Left lung (tissue), 10 donors: ENCODE results near the gene RBM19. TPM values are rescaled to one million over a fixed set of nuclear protein-coding genes. Genes with fewer than 3 reads are reported as not detected.

Experiments used
- ATAC-seq: fragments of 200-7000 bp; cut with Tn5 transposase; one replicate; pipeline ENCODE4 v1.9.1; 2020; ENCODE audit warnings: moderate library complexity
- DNase-seq, 4 donors: peaks; one replicate each; pipeline ENCODE4 v3.0.0-alpha.2; 2013 to 2020
- H3K27ac ChIP-seq, 2 donors: fragments of 200-600 bp; sonication (generic) in 1 of 2; one replicate each; pipeline versions ENCODE4 v1.5.0 to v1.8.0; 2020 to 2021
- H3K27me3 ChIP-seq, 2 donors: fragments of 200-600 bp; sonication (generic) in 1 of 2; one replicate each; pipeline versions ENCODE4 v1.5.0 to v1.8.0; 2020 to 2021
- H3K36me3 ChIP-seq, 2 donors: fragments of 200-600 bp; sonication (generic) in 1 of 2; one replicate each; pipeline versions ENCODE4 v1.5.0 to v1.8.0; 2020 to 2021
- H3K4me1 ChIP-seq, 2 donors: fragments of 200-600 bp; one replicate each; pipeline ENCODE4 v1.8.0; 2021
- H3K4me3 ChIP-seq, 2 donors: fragments of 200-600 bp; sonication (generic) in 1 of 2; one replicate each; pipeline versions ENCODE4 v1.5.0 to v1.8.0; 2020 to 2021; ENCODE audit warnings: mild to moderate bottlenecking in 1 of 2
- H3K9me3 ChIP-seq, 2 donors: fragments of 200-600 bp; sonication (generic) in 1 of 2; one replicate each; pipeline versions ENCODE4 v1.5.0 to v1.8.0; 2020 to 2021
- CTCF ChIP-seq, 2 donors: fragments of 200-600 bp; sonication (generic) in 1 of 2; IDR thresholded peaks; one replicate each; pipeline versions ENCODE4 v1.5.0 to v1.8.0; 2021; ENCODE audit warnings: antibody characterized with exemption in 2 of 2
- intact Hi-C, 2 donors: fragments of 100-400 bp; cut with DNase I; formaldehyde crosslinking; loops; one replicate each; pipeline versions ENCODE4 v1.11.2 to v1.14.2; 2022
- polyA plus RNA-seq, 6 donors: library from polyadenylated mRNA; unstranded; fragments of 120-200 nt; gene quantifications; one replicate each; pipeline ENCODE4 v1.2.1, GENCODE V29; 2013; ENCODE audit not compliant: insufficient read length in 6 of 6
- total RNA-seq, 2 donors: library from RNA; stranded (reverse); fragmentation: NEBNext Ultra II Directional; extraction: Animal tissue kit (Norgen Biotek cat#: 25700); gene quantifications; one replicate each; pipeline ENCODE4 v1.2.1, GENCODE V29; 2021
- donor health status: DM: no; HTN: yes; CAD: no.
- donor health status: DM: no; HTN: no; CAD: no.

RBM19 gene
- total and polyA plus RNA-seq, 8 donors, result 21.5 to 33.4 (median 31.2) TPM

GRCh38 chr12:113981876-113982275 lies 15.8 kb upstream of the RBM19 start:
- no peak overlapping the region for H3K27ac ChIP-seq
- TF ChIP-seq CTCF (IDR thresholded peaks at IDR 0.05), result no peak
- H3K4me1 ChIP-seq, result no peaks in the 10 kb centered on the region
- intact Hi-C loops, result loop anchor here in 1 of 2 donors (5.0 kb wide), 1 partner anchor 525 kb away; no protein-coding TSS in a partner anchor
- DNase-seq (no peak), ATAC-seq (no peak)
- peaks cover 0 to 52% of the 10 kb centered on the region in 2 donors for H3K27me3 ChIP-seq
- no peaks in the 10 kb centered on the region for H3K36me3 ChIP-seq
- H3K9me3 ChIP-seq, result no peaks in the 10 kb centered on the region
- no peak overlapping the region for H3K4me3 ChIP-seq

GRCh38 chr12:113980537-113981337 lies 14.6 kb upstream of the RBM19 start:
- peaks cover 0 to 58% of the 10 kb centered on the region in 2 donors for H3K27me3 ChIP-seq
- intact Hi-C loops, result loop anchor here in 1 of 2 donors (5.0 kb wide), 1 partner anchor 527 kb away; no protein-coding TSS in a partner anchor
- no peaks in the 10 kb centered on the region for H3K4me1 ChIP-seq
- H3K9me3 ChIP-seq, result no peaks in the 10 kb centered on the region
- TF ChIP-seq CTCF (IDR thresholded peaks at IDR 0.05), result peak; percentile 70 to 98
- peak; percentile 96 for ATAC-seq
- no peak overlapping the region for H3K27ac ChIP-seq
- no peaks in the 10 kb centered on the region for H3K36me3 ChIP-seq
- peak in 2 of 4 donors; percentile 74 to 85 for DNase-seq
- no peak overlapping the region for H3K4me3 ChIP-seq

- H3K27me3 ChIP-seq, result peaks cover 0 to 65% of the 10 kb centered on the region in 2 donors
- H3K4me3 ChIP-seq, result no peak overlapping the region
- H3K4me1 ChIP-seq, result no peaks in the 10 kb centered on the region
- ATAC-seq, result no peak
- intact Hi-C loops, result loop anchor here in 1 of 2 donors (5.0 kb wide), 1 partner anchor 527 kb away; no protein-coding TSS in a partner anchor
- TF ChIP-seq CTCF (IDR thresholded peaks at IDR 0.05), result no peak
- no peak for DNase-seq
- no peaks in the 10 kb centered on the region for H3K36me3 ChIP-seq
- no peak overlapping the region for H3K27ac ChIP-seq
- H3K9me3 ChIP-seq, result no peaks in the 10 kb centered on the region
Measured at GRCh38 chr12:113980054-113980453, 13.9 kb upstream of the RBM19 start.

GRCh38 chr12:113978080-113978479 lies 12.0 kb upstream of the RBM19 start:
- intact Hi-C loops, result no loop called here

More at GRCh38 chr12:113978080-113978479, 12.0 kb upstream of the RBM19 start:
- Histone ChIP-seq H3K4me1 (no peaks in the 10 kb centered on the region), H3K9me3 (no peaks in the 10 kb centered on the region), H3K4me3 (no peak overlapping the region), H3K27me3 (peaks cover 0 to 85% of the 10 kb centered on the region in 2 donors), H3K36me3 (no peaks in the 10 kb centered on the region), H3K27ac (no peak overlapping the region)
- TF ChIP-seq CTCF (IDR thresholded peaks at IDR 0.05), result no peak
- no peak for DNase-seq
- ATAC-seq, result no peak
